ENCODE data around the gene DNAH3.

DNA sequence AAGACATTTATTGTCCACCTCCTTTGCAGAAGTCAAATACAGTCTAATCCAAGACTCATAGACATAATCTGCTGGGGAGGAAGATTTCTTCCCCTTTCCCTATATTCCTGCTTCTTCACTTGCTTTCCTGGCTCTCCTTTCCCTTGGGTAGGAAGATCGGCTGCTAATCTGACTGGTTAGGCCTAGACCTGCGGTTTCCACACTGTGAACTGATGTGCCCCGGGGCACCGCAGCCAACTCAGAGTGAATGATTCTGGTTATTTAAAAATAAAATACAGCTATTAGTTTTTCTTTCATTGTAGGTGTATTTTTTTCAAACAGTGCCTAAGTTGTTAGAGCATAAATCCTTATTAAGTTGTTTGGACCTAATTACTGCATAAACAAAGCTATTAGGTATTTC, 78.9 kb downstream of the DNAH3 start:
- no peak for TF ChIP-seq RELA (CRISPR knock-in tag; IDR thresholded peaks at IDR 0.05; ENCODE audit: borderline replicate concordance)
- TF ChIP-seq, protein P1, sequence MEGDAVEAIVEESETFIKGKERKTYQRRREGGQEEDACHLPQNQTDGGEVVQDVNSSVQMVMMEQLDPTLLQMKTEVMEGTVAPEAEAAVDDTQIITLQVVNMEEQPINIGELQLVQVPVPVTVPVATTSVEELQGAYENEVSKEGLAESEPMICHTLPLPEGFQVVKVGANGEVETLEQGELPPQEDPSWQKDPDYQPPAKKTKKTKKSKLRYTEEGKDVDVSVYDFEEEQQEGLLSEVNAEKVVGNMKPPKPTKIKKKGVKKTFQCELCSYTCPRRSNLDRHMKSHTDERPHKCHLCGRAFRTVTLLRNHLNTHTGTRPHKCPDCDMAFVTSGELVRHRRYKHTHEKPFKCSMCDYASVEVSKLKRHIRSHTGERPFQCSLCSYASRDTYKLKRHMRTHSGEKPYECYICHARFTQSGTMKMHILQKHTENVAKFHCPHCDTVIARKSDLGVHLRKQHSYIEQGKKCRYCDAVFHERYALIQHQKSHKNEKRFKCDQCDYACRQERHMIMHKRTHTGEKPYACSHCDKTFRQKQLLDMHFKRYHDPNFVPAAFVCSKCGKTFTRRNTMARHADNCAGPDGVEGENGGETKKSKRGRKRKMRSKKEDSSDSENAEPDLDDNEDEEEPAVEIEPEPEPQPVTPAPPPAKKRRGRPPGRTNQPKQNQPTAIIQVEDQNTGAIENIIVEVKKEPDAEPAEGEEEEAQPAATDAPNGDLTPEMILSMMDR (IDR thresholded peaks at IDR 0.05), result no peak
